ENCODE measurements around the gene SLC22A14.
"Not testable (repeated sequence)": the region's sequence is repeated elsewhere in the genome, so short reads cannot be mapped to it uniquely, and the experiment has no call there.

Gene SLC22A14

GRCh38 chr3:38281895-38282686 lies at the start of gene SLC22A14:
Gene SLC22A14, plus strand, starts transcription at chr3:38282294. Its CDS starts 23,733 bp downstream, at chr3:38306027.
- DNase-seq = no peak

DNA sequence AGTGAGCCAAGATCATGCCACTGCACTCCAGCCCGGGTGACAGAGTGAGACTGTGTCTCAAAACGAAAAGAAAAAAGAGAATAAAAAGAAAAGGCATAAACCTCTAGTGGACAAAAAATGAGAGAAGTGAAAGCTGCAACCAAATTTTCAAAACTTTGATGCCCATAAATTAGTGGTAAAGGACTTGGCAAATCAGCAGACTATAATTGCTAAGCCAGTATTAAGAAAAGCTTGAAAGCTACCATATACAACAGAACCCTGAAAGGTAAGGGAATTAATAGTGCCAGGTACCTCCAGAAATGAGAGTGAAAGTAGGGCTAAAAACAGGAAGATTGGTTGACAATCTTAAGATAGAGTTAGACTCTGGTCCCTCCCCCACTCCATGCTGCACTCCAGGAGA lies 49.4 kb upstream of the SLC22A14 start:
- DNase-seq = no peak

DNA sequence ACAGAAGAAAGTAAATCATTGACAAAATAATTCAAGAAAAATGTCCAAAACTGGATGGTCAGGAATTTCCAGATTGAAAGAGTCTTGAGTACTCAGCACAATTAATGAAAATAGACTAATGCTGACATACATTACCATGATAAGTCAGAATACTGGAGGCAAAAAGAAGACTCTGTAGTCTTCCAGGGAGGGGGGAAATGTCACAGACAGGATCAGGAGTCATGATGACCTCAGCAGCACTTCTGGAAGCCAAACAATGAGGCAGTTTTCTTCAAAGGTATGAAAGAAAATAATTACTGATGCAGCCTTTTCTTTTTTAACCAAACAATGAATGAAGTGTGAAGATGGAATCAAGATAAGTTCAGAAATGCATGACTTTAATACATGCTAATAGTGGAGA lies 46.6 kb upstream of the SLC22A14 start:
- no peak for DNase-seq

DNA sequence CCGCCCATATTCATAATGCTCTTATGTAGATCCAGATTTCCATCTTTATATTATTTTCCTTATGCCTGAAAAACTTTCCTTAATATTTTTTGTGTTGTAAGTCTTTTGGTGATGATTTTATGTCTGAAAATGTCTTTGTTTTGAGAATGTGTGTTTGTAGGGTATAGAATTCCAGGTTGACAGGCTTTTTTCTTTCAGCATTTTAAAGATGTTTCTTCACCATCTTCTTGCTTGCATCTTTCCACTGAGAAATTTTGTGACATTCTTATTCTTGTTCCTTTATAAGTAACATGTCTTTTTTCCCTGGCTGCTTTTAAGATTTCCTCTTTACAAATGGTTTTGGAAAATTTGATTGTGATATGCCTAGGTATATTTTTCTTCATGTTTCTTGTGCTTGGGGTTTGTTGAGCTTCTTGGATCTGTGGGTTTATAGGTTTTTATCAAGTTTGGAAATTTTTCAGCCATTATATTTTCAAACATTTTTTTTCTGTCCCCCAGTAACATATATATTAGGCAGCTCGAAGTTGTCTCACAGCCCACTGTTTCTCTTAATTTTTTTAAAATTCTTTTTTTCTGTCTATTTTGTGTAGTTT lies 43.6 kb upstream of the SLC22A14 start:
- DNase-seq = no peak

- not testable (repeated sequence) for DNase-seq
Measured at GRCh38 chr3:38242812-38243211, 39.3 kb upstream of the SLC22A14 start.

- DNase-seq = no peak
Measured at GRCh38 chr3:38245930-38246329, 36.2 kb upstream of the SLC22A14 start.

DNA sequence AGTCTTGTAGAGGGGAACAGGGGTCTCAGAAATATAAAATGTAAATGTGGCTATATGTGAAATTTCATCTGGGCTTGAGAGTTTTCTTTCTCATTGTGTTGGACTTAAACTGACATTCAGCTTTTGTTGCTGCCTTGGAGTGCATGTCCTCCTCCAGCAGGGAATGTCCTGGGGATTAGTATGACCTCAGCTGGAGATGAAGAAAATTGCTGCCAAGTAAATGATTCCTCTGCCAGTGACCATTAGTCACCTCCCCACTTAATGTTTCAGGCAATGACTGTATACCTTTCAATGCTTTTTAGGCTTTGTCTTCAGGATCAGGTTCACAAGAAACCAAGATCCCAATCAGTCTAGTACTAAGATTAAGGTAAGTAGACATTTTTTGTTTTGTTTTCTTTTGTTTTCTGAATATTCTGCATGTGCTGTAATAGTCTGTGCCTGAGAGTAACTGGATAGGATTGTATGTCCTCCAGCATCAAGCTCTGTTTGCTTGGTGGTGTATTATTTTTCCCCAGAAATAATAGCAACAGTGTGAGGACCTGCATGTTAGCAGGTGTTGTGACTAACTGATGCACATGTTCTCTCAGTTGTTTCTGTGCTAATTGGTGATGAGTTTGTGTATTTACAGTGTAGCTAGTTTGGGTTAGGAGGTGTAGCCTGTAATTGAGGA lies 34.6 kb upstream of the SLC22A14 start:
- peak; percentile 16 for DNase-seq

GRCh38 chr3:38250198-38250597 lies 31.9 kb upstream of the SLC22A14 start:
- no peak for DNase-seq

- no peak for DNase-seq
Measured at GRCh38 chr3:38251197-38251596, 30.9 kb upstream of the SLC22A14 start.

DNA sequence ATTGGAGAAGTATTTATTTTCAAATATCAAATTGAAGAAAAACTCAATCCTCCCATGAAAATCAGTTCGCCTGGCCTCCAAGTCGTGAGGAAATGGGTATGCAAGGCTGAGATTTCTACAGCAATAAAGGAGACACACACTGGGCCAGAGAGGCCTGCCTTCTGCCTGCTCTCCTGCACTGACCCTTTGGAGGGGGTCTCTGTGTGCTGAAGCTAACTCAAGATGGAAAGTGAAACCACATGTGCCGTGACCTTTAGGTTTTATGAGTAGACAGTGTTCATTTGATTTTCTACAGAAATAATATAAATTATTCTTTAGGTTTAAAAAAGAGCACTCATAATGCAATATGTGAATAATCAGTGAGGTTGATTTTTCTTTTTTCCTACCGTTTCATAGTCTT lies 28.4 kb upstream of the SLC22A14 start:
- no peak for DNase-seq

DNA sequence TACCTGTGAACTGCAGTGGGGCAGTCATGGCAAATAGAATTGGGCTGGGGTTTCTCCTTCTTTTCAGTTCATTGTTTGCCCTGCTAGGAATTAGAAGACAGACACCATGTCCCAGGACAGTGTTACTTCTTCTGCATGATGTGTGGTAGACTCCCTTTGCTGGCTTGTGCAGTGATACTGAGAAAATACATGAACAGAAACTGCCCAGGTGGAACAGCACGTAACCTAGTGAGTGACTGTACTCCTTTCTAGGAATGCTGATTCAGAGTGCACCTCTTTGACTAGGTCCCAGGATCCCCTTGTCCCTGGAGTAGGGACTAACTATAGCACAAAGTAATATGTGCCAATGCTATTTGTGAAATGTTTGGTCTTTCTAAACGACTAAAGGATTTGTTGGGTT lies 27.2 kb upstream of the SLC22A14 start:
- DNase-seq = no peak

GRCh38 chr3:38255627-38256026 lies 26.5 kb upstream of the SLC22A14 start:
- DNase-seq = no peak

GRCh38 chr3:38257583-38257982 lies 24.5 kb upstream of the SLC22A14 start:
- DNase-seq = no peak

GRCh38 chr3:38260474-38260873 lies 21.6 kb upstream of the SLC22A14 start:
- no peak for DNase-seq

GRCh38 chr3:38264353-38264771 lies 17.7 kb upstream of the SLC22A14 start:
- no peak for DNase-seq

DNA sequence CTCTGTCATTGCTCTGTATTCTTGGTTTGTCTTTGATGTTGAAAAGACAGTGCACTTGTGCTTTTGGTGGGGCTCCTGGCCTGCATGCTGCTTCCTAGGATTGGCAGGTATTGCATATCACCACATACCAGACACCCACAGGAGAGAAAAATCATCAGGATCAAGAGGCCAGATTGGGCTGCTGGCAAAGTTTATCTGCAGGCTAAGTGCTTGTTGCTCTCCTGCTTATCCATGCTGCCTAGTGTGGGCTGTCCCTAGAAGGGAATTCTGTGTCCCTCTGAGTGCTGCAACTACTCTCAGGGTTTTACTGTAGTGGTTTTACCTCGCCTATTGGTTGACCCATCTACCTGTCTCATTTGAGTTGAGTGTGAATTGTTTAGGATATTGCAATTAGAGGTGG lies 17.3 kb upstream of the SLC22A14 start:
- no peak for DNase-seq

GRCh38 chr3:38265604-38266307 lies 16.3 kb upstream of the SLC22A14 start, which contains the start of gene SLC22A13:
Gene SLC22A13, plus strand, starts transcription at chr3:38265812. Its CDS starts 49 bp downstream, at chr3:38265861.
- no peak for DNase-seq

DNA sequence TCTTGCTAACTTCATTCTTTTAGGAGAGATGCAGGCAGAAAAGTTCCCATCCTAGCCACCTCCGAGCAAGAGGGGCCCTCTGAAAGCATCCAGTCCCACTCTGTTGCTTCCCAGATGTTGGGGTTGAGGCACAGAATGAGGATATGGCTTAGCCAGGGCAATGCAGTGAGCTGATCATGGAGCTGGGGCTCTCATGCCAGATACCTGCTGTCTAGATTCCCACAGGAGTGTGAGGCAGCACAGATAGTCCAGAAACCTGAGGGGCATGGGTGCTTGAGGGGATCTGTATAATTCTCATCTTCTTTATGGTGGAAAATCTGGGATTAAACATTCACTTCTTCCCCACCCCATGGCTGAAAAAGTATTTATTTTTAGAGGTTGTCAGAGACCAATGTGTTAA lies 15.3 kb upstream of the SLC22A14 start:
- DNase-seq = no peak

DNA sequence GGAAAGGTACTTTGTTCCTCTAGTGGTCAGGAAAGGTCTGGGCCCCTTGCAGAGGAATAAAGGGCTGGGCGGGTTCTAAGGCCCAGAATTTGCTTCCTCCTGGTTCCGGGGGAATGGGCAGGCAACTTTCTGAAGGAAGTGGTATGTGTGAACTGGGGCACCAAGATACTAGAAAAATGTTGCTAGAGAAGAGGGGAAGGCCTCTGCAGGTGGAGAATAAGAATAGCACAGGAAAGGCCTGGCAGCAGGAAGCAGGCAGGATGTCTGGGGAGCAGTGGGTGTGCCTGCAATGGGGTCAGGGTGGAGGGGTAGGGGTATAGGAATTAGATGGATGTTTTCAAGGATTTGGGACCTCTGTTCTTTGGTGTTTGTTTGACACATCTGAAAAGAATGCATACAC lies 14.4 kb upstream of the SLC22A14 start:
- no peak for DNase-seq

- DNase-seq = no peak
Measured at GRCh38 chr3:38268087-38268486, 14.0 kb upstream of the SLC22A14 start.

DNA sequence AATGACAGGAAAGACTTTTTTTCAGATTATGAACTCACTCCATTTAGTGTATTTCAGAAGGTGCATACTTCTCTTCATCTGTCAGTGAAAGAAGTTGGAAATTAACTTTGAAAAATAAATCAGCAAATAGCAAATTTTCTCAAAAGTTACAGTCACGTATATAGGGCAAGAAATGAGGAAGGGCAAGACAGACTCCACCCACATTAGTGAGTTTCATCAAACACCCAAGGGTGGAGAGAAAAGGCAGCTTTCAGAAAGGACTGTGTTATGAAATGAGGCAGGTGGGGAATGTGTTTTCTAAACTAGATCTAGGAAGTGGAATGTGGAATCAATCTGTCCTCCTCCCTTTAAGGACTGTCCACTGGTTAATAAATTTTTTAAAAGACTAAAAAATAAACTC lies 13.6 kb upstream of the SLC22A14 start:
- no peak for DNase-seq

GRCh38 chr3:38270606-38271005 lies 11.5 kb upstream of the SLC22A14 start:
- DNase-seq = no peak

DNA sequence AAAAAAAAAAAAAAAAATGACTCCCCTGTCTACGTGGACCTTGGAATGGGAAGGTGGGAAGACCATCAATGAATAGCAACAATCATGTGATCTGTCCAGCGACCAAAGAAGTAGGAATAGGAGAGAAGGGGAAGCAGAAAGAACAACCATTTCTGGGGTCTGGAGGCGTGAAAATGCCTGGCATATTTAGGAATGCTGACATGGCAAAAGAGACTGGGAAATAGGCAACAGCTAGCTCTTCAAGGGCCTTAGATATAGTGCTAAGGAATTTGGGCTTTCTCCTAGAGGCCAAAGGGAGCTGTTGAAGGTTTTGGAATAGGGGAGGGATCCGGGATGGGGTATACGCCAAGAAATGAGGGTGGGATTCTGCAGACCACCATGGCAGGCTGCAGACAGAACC lies 10.5 kb upstream of the SLC22A14 start:
- DNase-seq = no peak
